K562 (cell line): ENCODE results near the gene TUBG2. TPM values are rescaled to one million over a fixed set of nuclear protein-coding genes. Genes with fewer than 3 reads are reported as not detected.

ENCODE experiments used
- CAMTA2 ChIP-seq: fragments of 250-450 bp; sonication (Bioruptor Pico); conservative IDR thresholded peaks from 2 replicates; pipeline ENCODE4 v1.5.1; 2022
- CREM ChIP-seq: IDR thresholded peaks from 2 replicates; pipeline ENCODE4 v1.6.1; 2014; ENCODE audit warnings: antibody characterized with exemption, low read depth
- EP400 ChIP-seq: fragments of 450-650 bp; IDR thresholded peaks from 2 replicates; pipeline ENCODE4 v1.6.1; 2017; ENCODE audit warnings: antibody characterized with exemption, mild to moderate bottlenecking, moderate library complexity
- FOXP4 ChIP-seq: sonication (generic); formaldehyde crosslinking; IDR thresholded peaks from 2 replicates; pipeline ENCODE4 v1.8.0; 2022; ENCODE audit warnings: mild to moderate bottlenecking, missing genetic modification reagents, borderline replicate concordance
- FUS ChIP-seq: fragments of 200-400 bp; formaldehyde crosslinking; optimal IDR thresholded peaks from 2 replicates; pipeline ENCODE3; 2017; ENCODE audit warnings: low read depth, low read length
- KDM4B ChIP-seq, 2 experiments: fragments of 450-650 bp in 1 of 2; sonication (generic) in 1 of 2; IDR thresholded peaks; 2 replicates each; pipeline ENCODE4 v1.6.1; 2016 to 2017; ENCODE audit warnings: borderline replicate concordance in 2 of 2, antibody characterized with exemption in 1 of 2, low read depth in 1 of 2, mild to moderate bottlenecking in 1 of 2
- KLF1 ChIP-seq: fragments of 450-650 bp; IDR thresholded peaks from 2 replicates; pipeline ENCODE4 v1.6.1; 2016; ENCODE audit warnings: missing genetic modification characterization, missing compliant biosample characterization
- MYNN ChIP-seq, 2 experiments: sonication (generic); formaldehyde crosslinking in 1 of 2; IDR thresholded peaks; 2 replicates each; pipeline versions ENCODE4 v1.5.0 to v1.6.1; 2016 to 2020; ENCODE audit warnings: antibody characterized with exemption in 1 of 2, missing genetic modification reagents in 1 of 2
- NEUROD1 ChIP-seq: fragments of 150-350 bp; IDR thresholded peaks from 2 replicates; pipeline ENCODE4 v1.6.1; 2014; ENCODE audit warnings: borderline replicate concordance, low read length, low read depth; ENCODE audit not compliant: partially characterized antibody
- NR3C1 ChIP-seq: sonication (generic); formaldehyde crosslinking; IDR thresholded peaks from 2 replicates; pipeline ENCODE4 v1.8.1; 2022; ENCODE audit warnings: missing genetic modification reagents
- OTX1 ChIP-seq: fragments of 450-650 bp; formaldehyde crosslinking; IDR thresholded peaks from 2 replicates; pipeline ENCODE4 v1.4.0; 2022; ENCODE audit warnings: mild to moderate bottlenecking
- POLR2H ChIP-seq: IDR thresholded peaks from 2 replicates; pipeline ENCODE4 v1.6.1; 2016; ENCODE audit warnings: missing genetic modification characterization, low read depth, mild to moderate bottlenecking, control low read depth, missing compliant biosample characterization, moderate library complexity
- RAD21 ChIP-seq, 2 experiments: fragments of 250-450 bp in 1 of 2; fragments of 450-650 bp in 1 of 2; sonication (Bioruptor Pico) in 1 of 2; formaldehyde crosslinking in 1 of 2; IDR thresholded peaks in 1 of 2; conservative IDR thresholded peaks in 1 of 2; 2 replicates each; pipeline versions ENCODE4 v1.4.0 to v1.8.0; 2020 to 2022; ENCODE audit warnings: mild to moderate bottlenecking in 2 of 2, moderate library complexity in 1 of 2
- TCF3 ChIP-seq: sonication (generic); formaldehyde crosslinking; IDR thresholded peaks from 2 replicates; pipeline ENCODE4 v1.4.0; 2020; ENCODE audit warnings: mild to moderate bottlenecking, missing genetic modification reagents
- ZNF408 ChIP-seq: fragments of 250-450 bp; sonication (Bioruptor Pico); IDR thresholded peaks from 2 replicates; pipeline ENCODE4 v1.4.0; 2020; ENCODE audit warnings: low read depth, mild to moderate bottlenecking, moderate library complexity
- ZNF511 ChIP-seq: sonication (generic); formaldehyde crosslinking; IDR thresholded peaks from 2 replicates; pipeline ENCODE4 v1.8.0; 2022; ENCODE audit warnings: mild to moderate bottlenecking, missing genetic modification reagents
- polyA plus RNA-seq, 8 experiments: library from polyadenylated mRNA; depleted of rRNA in 4 of 8; stranded (reverse) in 5 of 8; unstranded in 3 of 8; fragments of >200 nt; fragmentation: Nextera tagmentation in 2 of 8; fragmentation: Illumina TruSeq in 1 of 8; extraction: Ambion mirVana in 2 of 8; extraction: Trizol in 1 of 8; gene quantifications; 2 replicates each; pipeline versions ENCODE4 v1.2.1 to v1.2.3, GENCODE V29; 2011 to 2014; ENCODE audit warnings: inconsistent platforms in 1 of 8, missing spikeins in 1 of 8
- total RNA-seq, 7 experiments: library from RNA; depleted of rRNA in 6 of 7; stranded (reverse); fragments of >200 nt in 6 of 7; fragmentation: Illumina TruSeq in 2 of 7; extraction: Trizol in 2 of 7; gene quantifications; 2 replicates each; pipeline versions ENCODE4 v1.2.1 to v1.2.3, GENCODE V29; 2011 to 2021; ENCODE audit warnings: low replicate concordance in 1 of 7
- TF ChIP-seq, protein P1 (sequence below): fragments of 450-650 bp; IDR thresholded peaks from 2 replicates; pipeline ENCODE4 v1.6.1; 2014; ENCODE audit warnings: low read depth, mild to moderate bottlenecking, moderate library complexity, borderline replicate concordance
- TF ChIP-seq, protein P2 (sequence below): fragments of 250-450 bp; sonication (Bioruptor Pico); IDR thresholded peaks from 2 replicates; pipeline ENCODE4 v1.8.0; 2022; ENCODE audit warnings: moderate library complexity, mild to moderate bottlenecking, inconsistent platforms
- TF ChIP-seq, protein P3 (sequence below): fragments of 450-650 bp; formaldehyde crosslinking; IDR thresholded peaks from 2 replicates; pipeline ENCODE4 v1.4.0; 2020; ENCODE audit warnings: mild to moderate bottlenecking, mixed read lengths

Gene TUBG2
- total and polyA plus RNA-seq, 9 of the 15 experiments (the other 6 are each of a cell fraction or from before 2014, with no cell fraction given): 0.09 to 0.80 (median 0.24) TPM; not detected in 2

DNA sequence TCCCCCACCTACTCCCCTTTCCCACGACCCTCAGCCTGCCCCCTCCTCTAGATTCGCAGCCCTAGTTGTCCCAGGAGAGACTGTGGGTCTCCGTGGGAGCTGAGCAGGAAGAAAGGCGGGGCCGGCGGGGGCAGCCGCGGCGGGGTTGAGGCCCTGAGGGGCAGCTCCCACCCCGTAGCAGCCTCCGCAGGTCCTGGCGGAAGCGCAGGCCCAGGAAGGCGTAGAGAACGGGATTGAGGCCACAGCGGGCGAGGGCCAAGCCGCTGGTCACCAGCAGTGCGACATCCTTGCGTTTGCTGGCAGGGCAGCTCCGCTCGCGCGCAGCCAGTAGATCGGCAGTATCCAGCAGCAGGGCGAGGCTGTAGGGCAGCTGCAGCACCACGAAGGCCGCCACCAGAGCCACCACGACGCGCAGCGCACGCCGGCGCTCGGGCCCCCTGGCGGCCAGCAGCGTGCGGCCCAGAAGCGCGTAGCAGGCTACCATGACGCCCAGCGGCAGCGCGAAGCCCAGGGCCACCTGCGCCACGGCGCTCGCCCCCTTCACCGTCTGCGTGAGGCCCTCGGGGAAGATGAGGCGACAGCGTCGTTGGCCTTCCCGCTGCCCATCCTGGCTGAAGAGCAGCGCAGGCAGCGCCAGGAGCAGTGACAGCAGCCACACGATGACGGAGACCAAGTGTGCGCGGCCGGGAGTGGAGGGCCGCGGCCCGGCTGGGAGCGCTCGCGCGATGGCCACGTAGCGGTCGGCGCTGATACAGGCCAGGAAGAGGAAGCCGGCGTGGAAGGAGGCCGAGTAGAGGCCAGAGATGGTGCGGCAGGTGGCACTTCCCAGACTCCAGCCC is 20.6 kb downstream of the TUBG2 start (continued):
- TF ChIP-seq, protein P1, sequence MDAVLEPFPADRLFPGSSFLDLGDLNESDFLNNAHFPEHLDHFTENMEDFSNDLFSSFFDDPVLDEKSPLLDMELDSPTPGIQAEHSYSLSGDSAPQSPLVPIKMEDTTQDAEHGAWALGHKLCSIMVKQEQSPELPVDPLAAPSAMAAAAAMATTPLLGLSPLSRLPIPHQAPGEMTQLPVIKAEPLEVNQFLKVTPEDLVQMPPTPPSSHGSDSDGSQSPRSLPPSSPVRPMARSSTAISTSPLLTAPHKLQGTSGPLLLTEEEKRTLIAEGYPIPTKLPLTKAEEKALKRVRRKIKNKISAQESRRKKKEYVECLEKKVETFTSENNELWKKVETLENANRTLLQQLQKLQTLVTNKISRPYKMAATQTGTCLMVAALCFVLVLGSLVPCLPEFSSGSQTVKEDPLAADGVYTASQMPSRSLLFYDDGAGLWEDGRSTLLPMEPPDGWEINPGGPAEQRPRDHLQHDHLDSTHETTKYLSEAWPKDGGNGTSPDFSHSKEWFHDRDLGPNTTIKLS: peak; percentile 71; the same call in 1 of the 2 replicates
- TF ChIP-seq KDM4B (IDR thresholded peaks at IDR 0.05; ENCODE audit: borderline replicate concordance in 2 of 2, low read depth in 1 of 2) (0 out of 4 replicates have a peak, but pooled peaks of 1 of the 2 experiments have one; percentile 45), OTX1 (no peak), MYNN (IDR thresholded peaks at IDR 0.05) (no peak), MYNN (CRISPR knock-in tag; IDR thresholded peaks at IDR 0.05) (no peak), KLF1 (tag) (0 out of 2 replicates have a peak, but pooled peaks have one; percentile 23), EP400 (peak; percentile 66; the same call in 1 of the 2 replicates), ZNF408 (CRISPR knock-in tag) (no peak), CREM (peak; percentile 49), POLR2H (tag) (no peak), TCF3 (peak; percentile 50; the same call in 1 of the 2 replicates), NR3C1 (CRISPR knock-in tag) (peak; percentile 89), RAD21 (CRISPR knock-in tag; conservative IDR thresholded peaks at IDR 0.05 in 1 of 2, IDR thresholded peaks at IDR 0.05 in 1 of 2) (peak; percentile 28 to 49; a peak in 3 of 4 replicates), FOXP4 (CRISPR knock-in tag) (peak; percentile 91; the same call in 1 of the 2 replicates), NEUROD1 (no peak), CAMTA2 (CRISPR knock-in tag) (0 out of 2 replicates have a peak, but pooled peaks have one; percentile 42), FUS (peak; percentile 94), ZNF511 (CRISPR knock-in tag) (peak; percentile 94)
- TF ChIP-seq, protein P2, sequence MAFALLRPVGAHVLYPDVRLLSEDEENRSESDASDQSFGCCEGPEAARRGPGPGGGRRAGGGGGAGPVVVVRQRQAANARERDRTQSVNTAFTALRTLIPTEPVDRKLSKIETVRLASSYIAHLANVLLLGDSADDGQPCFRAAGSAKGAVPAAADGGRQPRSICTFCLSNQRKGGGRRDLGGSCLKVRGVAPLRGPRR: 0 out of 2 replicates have a peak, but pooled peaks have one; percentile 18
- TF ChIP-seq, protein P3, sequence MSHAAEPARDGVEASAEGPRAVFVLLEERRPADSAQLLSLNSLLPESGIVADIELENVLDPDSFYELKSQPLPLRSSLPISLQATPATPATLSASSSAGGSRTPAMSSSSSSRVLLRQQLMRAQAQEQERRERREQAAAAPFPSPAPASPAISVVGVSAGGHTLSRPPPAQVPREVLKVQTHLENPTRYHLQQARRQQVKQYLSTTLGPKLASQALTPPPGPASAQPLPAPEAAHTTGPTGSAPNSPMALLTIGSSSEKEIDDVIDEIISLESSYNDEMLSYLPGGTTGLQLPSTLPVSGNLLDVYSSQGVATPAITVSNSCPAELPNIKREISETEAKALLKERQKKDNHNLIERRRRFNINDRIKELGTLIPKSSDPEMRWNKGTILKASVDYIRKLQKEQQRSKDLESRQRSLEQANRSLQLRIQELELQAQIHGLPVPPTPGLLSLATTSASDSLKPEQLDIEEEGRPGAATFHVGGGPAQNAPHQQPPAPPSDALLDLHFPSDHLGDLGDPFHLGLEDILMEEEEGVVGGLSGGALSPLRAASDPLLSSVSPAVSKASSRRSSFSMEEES (CRISPR knock-in tag): no peak
